CD4-positive, alpha-beta T cell treated with Interleukin-10 for 1 hour (primary cell): ENCODE measurements around the gene LCN10.
A peak's percentile ranks its signal among the peaks of the same experiment; 100 is the strongest.
"Not testable (repeated sequence)": the region's sequence is repeated elsewhere in the genome, so short reads cannot be mapped to it uniquely, and the experiment has no call there.

ENCODE experiments used
- DNase-seq: peaks from one replicate; pipeline ENCODE4 v3.0.0-alpha.2; 2020

LCN10 gene

DNA sequence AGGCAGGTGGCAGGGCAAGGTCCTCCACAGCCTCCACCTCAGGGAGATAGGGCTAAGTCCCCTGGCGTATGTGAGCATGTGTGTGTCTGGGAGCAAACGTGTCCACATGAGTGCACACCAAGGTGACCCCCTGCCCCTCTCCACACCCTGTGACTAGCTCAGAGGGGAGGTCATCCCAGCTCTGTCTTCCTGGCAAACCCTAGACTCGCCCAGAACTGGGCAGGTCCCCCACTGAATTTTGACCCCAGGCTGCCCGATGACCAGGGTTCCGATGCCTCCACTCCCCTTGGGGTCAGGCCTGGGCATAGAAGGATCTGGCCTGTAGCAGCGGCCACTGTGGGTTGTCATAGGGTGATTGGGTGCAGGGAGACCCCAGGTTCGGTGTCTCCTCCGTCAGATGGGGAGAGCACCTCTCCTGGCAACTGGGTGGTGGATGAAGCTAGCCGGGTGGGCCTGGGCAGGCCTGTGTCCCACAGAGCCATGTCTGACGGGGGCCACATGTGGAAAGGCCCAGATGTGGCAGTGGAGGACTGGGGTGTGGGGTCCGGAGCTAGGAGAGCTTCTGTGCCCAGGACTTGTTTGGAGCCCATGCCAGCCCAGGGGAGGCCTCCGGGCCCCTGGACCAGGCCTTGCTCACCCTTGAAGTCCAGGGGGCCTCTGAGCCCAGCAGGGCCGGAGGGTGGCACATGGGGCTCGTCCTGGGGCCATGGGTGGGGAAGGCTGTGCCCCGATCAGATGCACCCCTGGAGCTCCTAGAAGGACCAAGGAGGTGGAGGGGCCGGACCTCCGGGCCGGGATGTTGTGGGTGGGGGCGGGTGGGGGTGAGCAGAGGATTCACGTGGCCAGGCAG is 24.2 kb downstream of the LCN10 start:
- DNase-seq: no peak

- DNase-seq: no peak
Measured at GRCh38 chr9:136717399-136717798, 25.3 kb downstream of the LCN10 start.

DNA sequence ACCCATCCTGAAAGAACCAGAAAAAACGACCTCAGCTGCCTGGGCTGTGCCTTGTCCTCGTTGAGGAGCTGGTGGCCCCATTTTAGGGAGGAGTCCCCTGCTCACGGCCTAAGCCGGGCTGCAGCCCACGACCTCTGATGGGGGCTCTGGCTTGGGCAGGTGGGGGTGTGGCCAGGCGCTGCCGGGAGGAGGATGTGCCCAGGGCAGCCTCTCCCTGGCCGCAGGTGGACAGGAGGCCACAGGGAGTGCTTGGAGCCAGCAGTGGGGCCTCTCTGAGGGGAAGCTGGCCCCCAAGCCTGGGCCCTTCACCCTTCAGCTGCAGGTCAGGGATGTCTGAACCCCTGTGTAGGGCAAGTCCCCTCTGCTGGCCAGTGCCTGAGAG is 27.9 kb downstream of the LCN10 start:
- DNase-seq: no peak

- DNase-seq: no peak
Measured at GRCh38 chr9:136714096-136714892, 28.4 kb downstream of the LCN10 start.

GRCh38 chr9:136713550-136713949 is 29.2 kb downstream of the LCN10 start:
- no peak for DNase-seq

DNA sequence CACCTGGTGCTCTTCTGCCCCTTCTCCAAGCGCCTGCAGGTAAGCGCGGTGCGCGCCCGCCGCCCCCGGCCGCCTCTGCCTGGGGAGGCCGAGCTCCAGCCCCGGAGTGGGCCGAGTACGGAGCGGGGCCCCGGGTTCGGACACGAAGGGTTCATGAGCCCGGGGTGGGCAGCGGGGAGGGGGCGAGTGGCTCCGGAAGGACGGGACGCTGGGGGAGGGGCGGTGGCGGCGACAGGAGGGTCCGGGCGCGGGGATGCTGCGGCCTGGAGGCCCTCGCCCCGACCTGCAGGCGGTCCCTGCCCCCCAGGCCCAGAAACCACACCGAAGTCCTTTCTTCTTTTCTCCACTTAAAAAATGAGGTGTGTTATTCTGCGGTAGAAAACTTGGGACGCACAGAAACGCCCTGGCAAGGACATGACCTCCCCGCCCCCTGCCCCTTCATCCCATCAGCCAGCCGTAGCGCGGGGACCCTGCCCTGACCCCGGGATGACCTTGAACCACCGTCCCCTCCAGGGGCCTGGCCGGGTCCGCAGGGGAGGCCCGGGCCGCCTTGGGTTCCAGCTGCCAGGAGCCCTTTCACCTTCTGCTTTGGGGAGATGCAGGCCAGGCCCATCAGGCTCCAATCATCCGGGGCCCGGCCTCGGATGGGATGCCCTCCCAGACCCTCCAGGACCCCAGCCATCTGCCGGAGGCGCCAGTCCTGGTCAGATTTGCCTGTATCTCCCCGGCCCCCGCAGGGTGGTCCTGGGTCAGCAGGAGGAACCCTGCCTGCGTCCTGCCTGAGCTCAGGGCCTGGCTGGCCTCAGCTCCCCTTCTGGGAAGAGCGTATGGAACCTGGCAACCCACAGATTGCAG is 29.8 kb downstream of the LCN10 start:
- no peak for DNase-seq

DNA sequence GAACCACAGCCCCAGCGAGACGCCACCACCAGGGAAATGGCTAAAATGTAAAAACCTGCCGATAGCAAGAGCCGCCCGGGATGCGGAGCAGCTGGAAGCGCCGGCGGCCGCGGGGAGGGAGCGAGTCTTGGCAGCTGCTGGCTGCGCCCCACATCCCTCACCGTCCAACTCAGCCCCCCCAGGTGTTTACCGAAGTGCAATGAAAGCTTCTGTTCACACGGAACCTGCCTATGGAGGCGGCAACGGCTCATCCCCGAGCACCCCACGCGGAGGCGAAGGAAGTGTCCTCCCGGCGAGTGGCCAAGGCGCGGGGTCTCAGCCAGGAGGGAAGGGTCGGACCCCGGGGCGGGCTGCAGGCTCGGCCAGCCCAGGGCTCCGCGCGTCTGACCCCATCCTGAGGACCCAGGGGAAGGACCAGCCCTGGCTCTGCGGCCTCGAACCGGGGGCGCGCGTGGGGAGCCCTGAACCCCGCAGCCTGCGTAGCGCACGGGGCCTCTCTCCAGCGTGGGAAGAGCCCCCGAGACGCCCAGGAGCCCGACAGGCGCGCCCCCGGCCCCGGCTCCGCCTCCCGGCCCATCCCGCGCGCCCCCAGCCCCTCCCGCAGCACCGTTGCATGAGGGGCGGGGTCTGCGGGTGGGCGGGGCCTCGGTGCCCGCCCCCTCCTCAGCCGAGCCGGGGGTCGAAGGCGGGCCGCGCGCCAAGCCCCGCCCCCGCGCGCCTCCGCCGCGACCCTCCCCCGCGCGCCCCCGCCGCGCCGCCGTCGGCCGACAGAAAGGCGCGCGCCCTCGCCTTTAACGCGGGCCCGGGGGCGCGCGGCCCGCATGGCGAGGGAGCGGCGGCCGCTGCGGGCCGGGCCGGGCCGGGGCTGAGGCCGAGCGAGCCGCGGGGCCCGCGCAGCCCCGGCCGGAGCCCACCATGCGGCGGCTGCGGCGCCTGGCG is 30.7 kb downstream of the LCN10 start, which contains the start of gene DIPK1B:
DIPK1B (plus strand) TSS at position 822 of the 939 bp plus-strand sequence; CDS start at position 916, 94 bp downstream.
- no peak for DNase-seq

- DNase-seq: not testable (repeated sequence)
Measured at GRCh38 chr9:136711219-136711648, 31.5 kb downstream of the LCN10 start.

DNA sequence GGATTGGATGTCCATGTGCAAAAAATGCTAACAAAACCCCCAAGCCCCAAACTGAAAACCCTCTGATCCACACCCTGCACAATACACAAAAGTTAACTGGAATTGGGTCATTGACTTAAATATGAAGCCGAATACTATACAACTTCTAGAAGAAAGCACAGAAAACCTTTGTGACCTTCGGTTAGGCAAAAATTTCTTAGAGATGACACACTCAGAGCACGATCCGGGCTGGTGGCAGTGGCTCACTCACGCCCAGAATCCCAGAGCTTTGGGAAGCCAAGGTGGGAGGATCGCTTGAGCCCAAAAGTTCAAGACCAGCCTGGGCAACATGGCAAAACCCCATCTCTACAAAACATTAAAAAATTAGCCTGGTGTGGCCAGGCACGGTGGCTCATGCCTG is 32.2 kb downstream of the LCN10 start:
- DNase-seq: no peak

GRCh38 chr9:136709454-136710109 is 33.2 kb downstream of the LCN10 start:
- no peak for DNase-seq

DNA sequence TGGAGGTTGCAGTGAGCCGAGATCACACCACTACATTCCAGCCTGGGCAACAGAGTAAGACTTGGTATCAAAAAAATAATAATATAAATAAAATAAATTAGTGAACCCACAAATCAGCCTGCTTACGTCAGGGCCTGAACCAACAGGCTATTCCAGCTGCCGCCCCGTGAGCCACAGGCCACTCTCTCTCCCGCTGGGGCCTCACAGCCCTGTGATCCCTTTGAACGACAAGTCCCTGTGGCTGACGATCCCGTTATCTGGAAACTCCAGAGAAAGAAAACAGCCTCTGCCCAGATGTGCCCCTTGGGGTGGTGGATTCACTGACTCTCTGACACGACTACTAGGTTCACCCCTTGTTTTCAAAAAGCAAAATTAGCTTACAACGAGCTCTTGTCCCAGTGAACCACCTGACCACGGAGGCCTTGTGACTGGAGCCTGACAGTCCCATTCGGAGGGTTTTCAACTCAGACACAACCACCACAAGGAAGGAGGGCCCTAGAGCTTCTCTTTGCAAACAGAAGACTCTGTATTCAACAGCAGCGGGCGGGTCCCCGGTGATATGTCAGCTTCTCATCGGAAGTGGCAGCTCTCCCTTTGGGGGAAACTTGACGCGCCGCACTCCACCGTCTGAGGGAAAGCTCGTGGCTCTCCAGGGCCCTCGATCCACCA is 34.8 kb downstream of the LCN10 start:
- no peak for DNase-seq

DNA sequence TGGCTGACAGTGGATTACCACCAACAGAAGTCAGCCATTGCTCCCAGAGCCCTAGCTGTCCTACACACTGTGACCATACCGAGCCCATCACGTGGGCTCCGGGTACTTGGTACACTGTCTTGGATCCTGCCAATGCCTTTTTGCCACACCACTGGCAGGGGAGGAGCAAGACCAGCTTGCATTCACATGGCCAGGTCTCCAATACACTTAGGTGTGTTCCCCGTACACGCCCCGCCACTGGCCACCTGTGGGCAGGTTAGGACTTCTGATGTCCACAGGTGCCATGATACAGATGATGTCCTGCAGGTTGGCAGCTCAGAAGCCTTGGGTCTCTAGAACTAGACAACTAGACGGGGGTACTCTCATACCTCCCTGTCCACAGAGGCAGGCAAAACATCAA is 35.7 kb downstream of the LCN10 start:
- DNase-seq: no peak

DNA sequence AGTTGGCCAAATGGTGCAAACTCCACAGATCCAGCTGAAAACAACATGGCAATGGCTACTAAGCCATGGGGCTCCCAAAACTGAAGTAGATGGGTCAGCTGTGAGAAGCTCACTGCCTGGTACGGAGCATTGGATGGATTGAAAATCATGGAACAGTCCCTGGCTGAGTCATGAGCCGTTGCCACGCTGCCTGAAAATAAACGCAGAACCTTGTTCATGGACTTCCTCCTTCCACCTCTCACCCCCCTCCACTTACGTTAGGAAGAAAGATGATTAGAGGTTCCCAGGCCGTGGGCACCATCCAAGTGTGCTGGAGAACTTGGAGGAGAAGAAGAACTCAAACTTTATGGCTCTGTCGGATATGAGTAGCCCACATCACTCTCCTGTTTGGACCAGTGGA is 37.2 kb downstream of the LCN10 start:
- no peak for DNase-seq

- DNase-seq: not testable (repeated sequence)
Measured at GRCh38 chr9:136704741-136705140, 38.0 kb downstream of the LCN10 start.

DNA sequence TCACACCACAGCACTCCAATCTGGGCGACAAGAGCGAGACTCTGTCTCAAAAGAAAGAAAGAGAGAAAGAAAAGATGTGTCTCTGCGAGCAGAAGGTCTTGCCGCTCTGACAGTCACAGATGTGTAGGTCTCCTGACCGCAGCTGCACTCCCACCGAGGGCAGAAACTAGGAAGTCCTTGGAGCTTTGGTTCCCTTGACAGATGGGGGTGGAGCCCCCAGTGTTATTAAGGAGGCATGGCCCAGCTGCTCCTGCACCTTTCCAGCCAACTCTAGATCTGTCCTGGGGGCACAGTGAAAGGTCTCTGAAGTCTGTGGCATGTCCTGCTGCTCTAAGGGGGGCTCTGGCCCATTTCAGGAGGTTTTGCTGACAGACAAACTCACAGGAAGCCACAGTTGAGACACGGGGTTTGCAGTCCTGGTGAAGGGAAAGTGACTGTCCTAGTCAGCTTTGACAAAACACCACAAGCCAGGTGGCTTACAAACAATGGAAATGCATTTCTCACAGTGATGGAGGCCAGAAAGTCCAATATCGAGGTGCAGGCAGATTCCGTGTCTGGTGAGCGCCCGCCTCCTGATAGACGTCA is 39.4 kb downstream of the LCN10 start:
- no peak for DNase-seq

DNA sequence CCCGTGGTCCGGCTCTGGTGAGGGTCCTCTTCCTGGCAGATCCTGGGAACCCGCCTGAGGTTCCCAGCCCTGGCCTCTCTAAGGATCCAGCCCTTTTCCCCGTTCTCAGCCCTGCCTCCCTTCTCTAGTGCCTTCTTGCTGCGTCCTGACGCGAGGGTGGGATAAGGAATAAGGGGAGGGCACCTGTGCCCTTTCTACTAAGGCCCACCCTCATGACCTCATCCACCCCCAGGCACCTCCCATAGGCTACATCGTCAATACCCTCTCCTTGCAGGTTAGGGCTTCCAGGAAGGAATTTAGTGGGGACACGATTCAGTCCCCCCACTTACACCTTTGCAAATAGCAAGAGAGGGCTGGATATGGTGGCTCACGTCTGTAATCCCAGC is 41.1 kb downstream of the LCN10 start:
- no peak for DNase-seq

DNA sequence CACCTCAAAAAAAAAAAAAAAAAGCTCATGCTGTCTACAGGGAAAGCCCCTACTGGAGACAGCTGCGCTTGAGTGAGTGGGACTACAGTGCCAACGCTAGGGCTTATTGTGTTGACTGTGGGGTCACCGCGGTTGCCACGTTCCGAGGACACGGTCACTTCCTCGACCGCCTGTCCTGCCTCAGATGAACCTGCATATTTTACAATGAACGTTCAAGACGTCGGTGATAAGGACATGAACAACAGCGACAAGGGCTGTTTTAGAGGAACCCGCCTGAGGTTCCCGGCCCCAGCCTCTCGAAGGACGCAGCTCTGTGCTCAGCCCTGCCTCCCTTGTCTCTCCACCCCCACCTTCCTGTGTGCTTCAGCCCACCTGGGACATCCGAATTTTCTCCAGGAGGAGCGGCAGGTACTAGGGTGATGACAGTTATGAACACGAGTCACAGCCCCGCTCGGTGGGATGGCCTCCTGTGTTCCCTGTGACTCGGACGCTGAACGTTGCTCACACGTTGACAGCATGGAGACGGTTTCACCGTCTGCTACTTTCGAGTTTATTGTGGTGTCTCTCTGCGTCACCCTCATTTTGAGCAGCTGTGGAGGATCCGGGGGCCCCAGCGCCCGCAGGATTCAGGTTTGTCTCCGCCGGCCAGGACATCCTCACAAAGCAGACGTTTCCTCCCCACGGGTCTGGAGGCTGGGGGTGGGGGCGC is 41.6 kb downstream of the LCN10 start:
- DNase-seq: peak; percentile 52

DNA sequence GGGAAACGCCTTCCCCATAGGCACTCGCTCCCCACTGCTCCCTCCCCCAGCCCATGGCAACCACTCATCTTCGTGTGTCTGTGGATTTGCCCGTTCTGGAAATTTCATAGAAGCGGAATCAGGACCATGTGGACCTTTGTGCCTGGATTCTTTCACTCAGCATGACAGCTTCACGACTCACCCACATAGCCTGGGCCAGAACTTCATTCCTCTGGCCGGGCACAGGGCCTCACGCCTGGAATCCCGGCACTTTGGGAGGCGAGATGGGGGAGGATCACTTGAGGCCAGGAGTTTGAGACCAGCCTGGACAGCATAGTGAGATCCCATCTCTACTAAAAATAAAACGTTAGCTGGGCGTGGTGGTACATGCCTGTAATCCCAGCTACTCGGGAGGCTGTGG is 42.4 kb downstream of the LCN10 start:
- DNase-seq: no peak

GRCh38 chr9:136698635-136699246 is 44.0 kb downstream of the LCN10 start:
- DNase-seq: no peak
